ENCODE results near the gene RAET1L. TPM values are rescaled to one million over a fixed set of nuclear protein-coding genes. Genes with fewer than 3 reads are reported as not detected.
"Not testable (repeated sequence)": the region's sequence is repeated elsewhere in the genome, so short reads cannot be mapped to it uniquely, and the experiment has no call there.

The RAET1L gene
- total RNA-seq, 1 experiment from 2014 or later, result not detected

DNA sequence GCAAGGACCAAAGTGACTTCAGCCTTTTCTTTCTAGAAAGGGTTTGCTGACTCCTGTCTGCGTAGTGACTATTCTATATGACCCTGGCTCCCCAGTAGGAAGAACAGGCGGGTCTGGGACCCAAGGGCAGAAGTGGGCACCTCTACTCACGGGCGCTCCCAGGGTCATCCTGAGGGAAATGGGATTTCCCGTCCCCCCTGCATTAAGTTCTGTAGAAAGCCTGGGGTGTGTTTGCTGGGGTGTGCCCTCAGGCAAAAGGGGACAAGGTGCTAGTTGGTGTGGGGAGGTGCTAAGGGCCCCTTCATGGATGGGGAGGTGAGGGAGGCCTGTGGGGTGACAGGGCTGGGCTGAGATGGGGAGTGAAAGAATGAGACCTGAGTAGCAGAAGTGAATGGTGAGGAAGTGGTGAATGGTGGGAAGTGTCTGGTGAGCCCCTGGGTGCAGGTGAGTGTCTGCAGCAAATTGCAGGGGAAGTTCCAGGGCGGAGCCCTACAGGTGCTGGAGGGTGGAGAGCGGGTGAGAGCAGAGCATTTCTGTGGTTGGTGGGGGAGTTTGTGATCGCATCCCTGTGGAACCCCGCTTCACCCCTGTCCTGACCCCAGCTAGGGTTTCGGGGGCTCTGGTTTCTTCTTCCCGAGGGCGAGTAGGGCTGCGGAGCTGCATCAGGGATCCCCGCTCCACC is 21.1 kb downstream of the RAET1L start:
- in situ Hi-C loops (cut with HindIII; ENCODE audit: low pct_unique_long_range_greater_than_20kb, low sequenced_read_pairs), result no loop called here
- no peak for DNase-seq (ENCODE audit: low read depth)

DNA sequence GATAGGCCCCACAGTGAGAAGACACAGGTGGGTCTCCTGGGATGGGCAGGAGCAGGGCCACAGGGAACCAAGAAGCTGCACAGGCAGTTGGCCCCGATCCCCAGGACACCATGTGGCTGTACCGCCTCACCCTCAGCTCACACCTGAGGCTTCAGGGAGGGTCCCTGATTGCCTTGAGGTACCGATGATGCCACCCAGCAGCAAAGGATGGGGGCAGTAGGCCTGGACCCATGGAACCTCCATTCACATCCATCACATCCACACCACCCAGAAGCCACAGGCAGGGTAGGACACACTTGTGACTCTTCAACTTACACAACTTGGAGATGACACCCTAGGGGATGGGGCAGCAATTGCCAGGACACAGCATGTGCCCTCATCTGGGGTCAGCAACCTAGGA is 21.7 kb downstream of the RAET1L start:
- DNase-seq (ENCODE audit: low read depth); in situ Hi-C loops (cut with HindIII; ENCODE audit: low pct_unique_long_range_greater_than_20kb, low sequenced_read_pairs): not testable (repeated sequence)

DNA sequence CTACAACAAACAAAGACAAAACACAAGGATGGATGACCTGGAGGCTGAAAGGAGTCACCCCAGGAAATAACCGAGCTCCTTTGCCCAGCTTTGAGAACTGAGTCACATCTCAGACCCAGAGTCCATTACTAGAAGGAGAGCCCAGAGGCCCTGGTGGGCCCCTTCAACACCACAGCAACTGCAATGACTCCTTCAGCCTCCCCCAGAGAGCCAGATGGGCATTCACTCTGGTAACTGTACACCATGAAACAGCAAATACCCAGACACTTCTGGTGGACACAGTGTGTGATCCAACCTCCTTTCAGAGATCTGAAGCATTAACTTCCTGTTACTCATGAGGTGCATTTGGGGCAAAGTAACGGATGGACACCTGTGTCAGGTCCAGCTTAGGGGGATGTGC is 22.6 kb downstream of the RAET1L start:
- no peak for DNase-seq (ENCODE audit: low read depth)
- in situ Hi-C loops (cut with HindIII; ENCODE audit: low pct_unique_long_range_greater_than_20kb, low sequenced_read_pairs), result no loop called here

DNA sequence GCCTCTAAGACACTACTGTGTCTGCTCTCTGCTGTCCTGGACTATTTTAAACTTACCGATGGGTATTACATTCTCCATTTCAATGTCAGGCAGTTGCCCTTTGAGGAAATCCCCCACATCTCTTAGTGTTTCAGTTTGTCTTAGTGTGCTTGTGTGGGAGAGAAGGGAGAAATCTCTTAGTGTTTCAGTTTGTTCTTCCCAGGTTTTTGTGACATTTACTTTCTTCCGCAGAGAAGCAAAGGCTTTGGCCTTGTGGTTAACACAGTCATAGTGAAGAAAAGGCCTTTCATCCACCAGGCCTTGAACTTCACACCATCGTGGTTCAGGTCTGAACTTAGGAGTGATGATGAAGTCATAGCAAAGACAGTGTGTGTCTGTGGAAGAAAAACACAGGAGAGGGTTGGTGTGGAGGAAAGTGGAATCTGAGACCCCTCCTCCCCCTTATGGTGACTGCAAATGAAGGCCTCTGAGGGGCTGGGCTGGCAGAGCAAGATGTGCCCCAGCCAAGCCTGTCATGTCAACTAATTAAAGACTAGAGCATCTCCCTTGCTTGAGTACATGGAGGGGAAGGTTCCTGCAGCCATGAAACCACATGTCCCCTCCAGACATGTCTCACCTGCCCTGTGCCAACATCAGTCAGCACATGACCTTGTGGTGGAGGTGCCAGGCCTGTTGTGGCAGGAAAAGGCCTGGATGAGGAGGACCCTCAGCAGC is 23.9 kb downstream of the RAET1L start:
- no peak for DNase-seq (ENCODE audit: low read depth)
- in situ Hi-C loops (cut with HindIII; ENCODE audit: low pct_unique_long_range_greater_than_20kb, low sequenced_read_pairs), result no loop called here

DNA sequence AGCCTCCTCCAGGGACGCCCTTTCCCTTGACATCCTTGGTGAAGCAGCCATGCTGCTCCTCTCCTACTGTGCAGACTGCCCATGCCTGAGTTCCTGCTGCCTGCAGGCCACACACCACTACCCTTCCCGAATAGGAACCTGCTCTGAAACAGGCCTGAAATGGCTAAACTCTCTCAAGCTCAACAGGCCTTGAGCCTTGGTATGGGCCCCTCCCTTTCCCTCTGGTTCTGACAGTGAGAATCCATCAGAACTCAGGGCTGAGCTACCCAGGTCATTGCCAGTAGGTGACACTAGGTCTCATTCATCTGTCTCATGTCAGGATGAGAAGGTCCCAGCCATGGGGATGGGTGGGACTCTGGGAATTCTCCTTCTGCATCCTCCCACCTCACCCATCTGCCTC is 25.7 kb downstream of the RAET1L start:
- no peak for DNase-seq (ENCODE audit: low read depth)
- in situ Hi-C loops (cut with HindIII; ENCODE audit: low pct_unique_long_range_greater_than_20kb, low sequenced_read_pairs), result no loop called here

DNA sequence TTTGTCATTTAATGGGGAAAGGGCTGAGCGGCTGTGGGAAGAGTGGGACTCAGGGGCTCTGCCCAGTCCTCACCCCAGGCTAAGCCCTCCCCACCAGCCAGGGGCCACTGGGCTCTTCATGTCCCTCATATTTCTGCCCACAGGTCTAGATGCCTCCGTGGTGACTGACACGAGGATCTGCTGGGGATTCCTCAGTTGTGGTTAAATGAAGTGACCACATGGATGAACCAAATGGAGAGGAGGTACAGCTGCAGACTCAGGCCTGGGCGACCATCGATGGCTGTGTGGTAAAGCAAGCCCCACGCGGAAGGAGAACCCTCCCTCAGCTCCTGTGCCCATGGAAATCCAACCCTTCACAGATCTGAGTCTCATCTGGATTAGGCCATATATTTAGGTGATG is 29.4 kb downstream of the RAET1L start:
- DNase-seq (ENCODE audit: low read depth), result no peak
- in situ Hi-C loops (cut with HindIII; ENCODE audit: low pct_unique_long_range_greater_than_20kb, low sequenced_read_pairs), result no loop called here

DNA sequence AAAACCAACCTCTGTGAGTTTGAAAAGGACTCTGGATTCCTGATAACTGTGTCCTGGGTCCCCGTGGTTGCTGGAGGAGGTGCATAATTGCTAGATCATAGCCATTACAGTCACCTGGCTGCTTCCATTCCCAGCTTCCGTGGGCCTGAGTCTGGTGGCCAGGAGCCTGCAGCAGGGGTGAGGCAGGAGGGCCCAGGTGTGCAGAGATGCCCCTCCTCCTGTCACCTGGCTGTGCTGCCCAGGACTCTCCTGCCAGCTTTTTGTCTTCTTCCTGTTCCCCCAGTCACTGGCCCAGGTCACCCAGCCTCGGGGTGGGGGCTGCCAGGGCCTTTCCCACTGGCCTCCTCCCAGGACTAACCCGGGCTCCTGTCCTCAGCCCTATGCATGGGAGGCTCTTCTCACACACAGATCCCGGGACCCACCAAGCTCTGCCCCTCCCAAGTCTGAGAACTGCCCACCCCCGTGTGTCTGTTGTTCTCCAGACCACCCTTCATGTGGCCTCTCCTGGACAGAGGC is 30.0 kb downstream of the RAET1L start:
- no peak for DNase-seq (ENCODE audit: low read depth)
- in situ Hi-C loops (cut with HindIII; ENCODE audit: low pct_unique_long_range_greater_than_20kb, low sequenced_read_pairs), result no loop called here

DNA sequence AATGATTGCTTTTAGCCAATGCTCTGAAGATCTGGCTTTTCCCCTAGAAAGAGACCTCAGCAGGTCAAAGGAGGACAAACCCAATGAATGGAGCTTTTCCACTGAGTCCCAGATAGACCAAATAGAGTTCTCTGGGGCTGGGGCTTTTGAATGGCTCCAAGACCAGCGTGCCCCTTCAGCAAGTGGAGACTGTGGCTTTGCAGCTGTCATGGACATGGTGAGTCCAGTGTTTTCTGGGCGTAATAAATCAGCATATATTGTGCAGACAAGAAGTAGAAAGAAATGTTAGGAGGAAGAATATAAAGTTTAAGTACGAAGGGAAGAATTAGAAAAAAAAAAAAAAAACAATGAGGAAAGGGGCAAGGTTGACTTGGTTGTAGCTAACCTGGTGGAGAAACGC is 33.5 kb downstream of the RAET1L start:
- in situ Hi-C loops (cut with HindIII; ENCODE audit: low pct_unique_long_range_greater_than_20kb, low sequenced_read_pairs), result no loop called here
- no peak for DNase-seq (ENCODE audit: low read depth)

DNA sequence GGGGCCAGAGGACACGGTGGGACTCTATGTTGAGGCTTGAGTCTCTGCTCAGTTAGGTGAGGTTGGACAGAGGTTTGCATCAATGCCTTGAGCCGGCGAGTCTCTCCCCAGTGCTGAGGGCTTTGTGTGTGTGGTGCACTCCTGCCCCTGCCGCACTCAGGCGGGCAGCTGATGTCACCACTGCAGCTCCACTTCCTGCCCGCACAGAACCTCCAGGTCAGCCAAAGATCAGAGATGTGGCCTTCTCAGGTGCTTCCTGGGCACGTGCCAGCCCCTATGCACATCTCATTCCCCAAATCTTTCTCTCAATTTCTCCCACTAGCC is 33.9 kb downstream of the RAET1L start:
- in situ Hi-C loops (cut with HindIII; ENCODE audit: low pct_unique_long_range_greater_than_20kb, low sequenced_read_pairs); DNase-seq (ENCODE audit: low read depth): not testable (repeated sequence)

DNA sequence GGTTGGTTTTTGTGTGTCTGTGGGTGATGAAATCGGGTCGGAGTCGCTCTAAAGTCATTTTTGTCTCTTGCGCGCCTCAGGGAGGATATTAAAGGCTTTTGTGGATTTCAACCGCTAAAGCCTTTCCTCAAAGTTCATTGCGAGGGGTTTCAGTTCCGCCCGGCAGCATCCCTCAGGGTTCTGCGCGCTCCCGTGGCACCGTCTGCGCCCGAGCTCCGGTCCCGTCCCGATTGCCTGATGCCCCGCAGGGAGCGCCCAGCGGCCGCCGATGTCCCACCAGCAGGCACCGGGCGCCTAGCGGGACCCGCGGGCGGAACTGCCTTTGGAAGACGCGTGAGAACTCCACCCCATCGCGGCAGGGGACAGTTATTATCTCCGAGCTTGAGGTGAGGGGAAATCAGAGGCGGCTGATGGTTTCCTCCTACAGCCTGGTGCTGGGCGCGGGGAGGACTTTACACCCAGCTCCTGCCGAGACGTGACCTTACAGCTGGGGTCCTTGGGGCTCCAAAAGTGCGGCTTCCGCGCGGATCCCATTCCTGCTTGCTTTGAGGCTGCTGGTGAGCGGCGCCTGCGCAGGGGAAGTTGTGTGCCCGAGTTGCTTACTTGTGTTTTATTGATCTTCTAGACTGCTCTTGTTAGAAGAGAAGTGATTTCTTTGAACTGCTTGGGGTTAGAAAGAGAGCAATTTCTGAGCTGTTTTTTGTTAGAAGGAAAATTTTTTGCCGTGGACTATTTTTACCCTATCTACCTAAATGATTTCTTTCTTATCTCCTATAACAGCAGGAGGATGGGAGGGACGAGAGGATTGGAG is 34.5 kb downstream of the RAET1L start:
- DNase-seq (ENCODE audit: low read depth), result no peak
- in situ Hi-C loops (cut with HindIII; ENCODE audit: low pct_unique_long_range_greater_than_20kb, low sequenced_read_pairs), result no loop called here

DNA sequence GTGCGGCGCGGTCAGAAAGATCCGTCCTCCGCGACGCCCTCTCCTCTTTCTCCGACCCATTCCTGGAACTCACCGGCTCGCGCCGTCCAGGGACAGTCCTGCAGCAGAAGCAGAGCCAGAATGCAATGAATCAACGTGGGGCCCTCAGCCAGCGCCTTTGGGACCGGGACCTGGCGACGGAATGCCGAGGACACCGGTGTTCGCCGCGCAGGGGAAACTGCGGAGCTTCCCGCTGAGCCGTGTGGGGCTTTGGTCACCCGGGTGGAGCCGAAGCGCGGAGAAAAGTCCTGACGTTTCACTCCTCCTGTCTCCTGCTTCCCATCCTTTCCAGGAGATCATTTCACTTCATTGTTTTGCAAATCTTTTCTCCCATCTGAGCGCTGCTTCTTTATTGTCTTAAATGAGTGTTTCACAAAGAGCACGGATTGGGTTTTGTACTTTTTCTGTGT is 35.1 kb downstream of the RAET1L start:
- in situ Hi-C loops (cut with HindIII; ENCODE audit: low pct_unique_long_range_greater_than_20kb, low sequenced_read_pairs), result no loop called here
- DNase-seq (ENCODE audit: low read depth), result no peak

DNA sequence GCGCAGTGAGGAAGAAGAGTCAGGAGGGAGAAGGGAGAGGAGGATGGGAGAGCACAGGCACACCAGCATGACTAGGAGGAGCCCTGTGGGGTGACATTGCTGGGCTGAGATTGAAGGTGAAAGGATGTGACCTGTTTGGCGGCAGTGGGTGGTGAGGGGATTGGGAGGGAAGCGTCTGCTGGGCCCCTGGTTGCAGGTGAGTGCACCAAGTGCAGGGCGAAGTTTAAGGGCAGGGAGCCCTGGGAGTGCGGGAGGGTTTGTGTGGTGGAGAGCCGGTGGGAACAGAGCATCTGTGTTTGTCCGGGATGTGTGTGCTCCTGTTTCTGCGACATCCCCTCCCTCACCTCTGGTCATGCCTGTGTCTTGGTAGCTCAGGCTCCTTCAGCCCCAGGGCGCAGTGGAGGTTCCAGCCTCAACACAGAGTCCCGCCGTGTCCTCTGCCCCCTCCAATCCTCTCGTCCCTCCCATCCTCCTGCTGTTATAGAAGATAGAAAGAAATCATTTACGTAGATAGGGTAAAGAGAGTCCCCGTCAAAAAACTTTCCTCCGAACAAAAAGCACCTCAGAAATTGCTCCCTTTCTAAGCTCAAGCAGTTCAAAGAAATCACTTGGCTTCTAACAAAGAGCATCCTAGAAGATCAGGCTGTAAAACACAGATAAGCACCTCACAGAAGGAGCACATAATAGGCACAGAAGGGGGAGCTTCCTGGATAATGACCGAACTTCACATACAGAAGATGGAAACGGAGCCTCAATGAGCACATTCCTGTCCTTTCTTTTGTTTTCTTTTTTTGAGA is 36.6 kb downstream of the RAET1L start:
- in situ Hi-C loops (cut with HindIII; ENCODE audit: low pct_unique_long_range_greater_than_20kb, low sequenced_read_pairs), result no loop called here
- DNase-seq (ENCODE audit: low read depth), result no peak

DNA sequence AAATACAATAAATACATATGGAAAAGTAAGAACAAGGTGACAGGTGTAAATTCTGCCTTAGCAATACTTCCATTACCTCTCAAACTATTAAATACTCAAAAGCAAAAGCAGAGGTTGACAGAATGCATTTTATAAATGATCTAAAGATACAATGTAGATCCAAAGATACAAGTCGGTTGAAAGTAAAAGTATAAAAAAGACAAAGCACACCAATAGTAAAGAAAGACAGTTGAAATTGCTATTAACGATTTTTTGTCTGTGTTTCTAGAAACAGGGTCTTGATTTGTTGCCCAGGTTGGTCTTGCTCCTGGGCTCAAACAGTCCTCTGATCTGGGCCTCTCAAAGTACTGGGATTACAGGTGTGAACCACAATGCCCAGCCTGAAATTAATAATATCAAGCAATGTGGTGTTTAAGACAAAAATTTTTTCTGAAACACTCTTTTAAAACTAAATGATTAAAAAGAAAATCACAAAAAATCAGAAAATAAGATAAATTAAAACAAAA is 37.7 kb downstream of the RAET1L start:
- DNase-seq (ENCODE audit: low read depth), result no peak
- in situ Hi-C loops (cut with HindIII; ENCODE audit: low pct_unique_long_range_greater_than_20kb, low sequenced_read_pairs), result no loop called here

DNA sequence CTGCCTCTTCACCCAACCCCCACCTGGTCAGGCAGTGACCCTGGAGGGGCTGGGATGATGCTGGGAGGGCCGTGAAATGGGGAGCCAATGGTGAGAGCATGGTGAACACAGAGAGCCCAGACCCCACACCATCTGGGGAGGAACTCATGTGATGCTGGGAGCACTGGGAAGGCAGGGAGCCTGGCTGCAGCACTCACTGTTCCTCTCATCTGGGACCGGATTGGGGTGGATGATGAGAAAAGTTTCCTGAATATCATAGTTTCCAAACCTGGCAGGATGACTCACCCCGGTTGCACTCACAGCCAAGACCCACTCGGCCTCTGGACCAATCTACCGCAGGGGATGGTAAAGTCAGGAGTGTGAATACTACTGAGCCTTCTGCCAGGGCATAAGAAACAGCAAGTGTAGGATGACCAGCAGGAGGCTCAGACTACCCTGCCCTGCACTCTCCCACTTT is 39.8 kb downstream of the RAET1L start:
- no peak for DNase-seq (ENCODE audit: low read depth)
- in situ Hi-C loops (cut with HindIII; ENCODE audit: low pct_unique_long_range_greater_than_20kb, low sequenced_read_pairs), result no loop called here

DNA sequence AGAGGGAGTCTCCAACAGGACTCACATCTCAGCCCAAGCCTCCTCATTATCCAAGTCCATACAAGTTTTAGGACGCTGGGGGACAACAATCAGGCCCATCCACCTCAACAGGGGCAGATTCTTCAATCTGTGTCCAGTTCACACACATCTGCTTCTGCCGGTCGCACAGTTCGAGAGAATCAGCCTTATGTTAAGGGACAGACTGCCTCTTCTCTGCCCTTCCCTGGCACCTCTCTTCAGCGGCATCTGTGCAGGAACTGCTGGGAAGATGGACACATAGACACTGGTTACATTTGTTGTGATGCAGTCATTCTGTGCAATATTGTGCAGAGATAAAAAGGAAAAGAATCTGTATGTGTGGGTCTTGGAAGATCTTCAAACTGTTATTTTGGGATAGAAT is 40.6 kb downstream of the RAET1L start:
- DNase-seq (ENCODE audit: low read depth), result no peak
- in situ Hi-C loops (cut with HindIII; ENCODE audit: low pct_unique_long_range_greater_than_20kb, low sequenced_read_pairs), result no loop called here

DNA sequence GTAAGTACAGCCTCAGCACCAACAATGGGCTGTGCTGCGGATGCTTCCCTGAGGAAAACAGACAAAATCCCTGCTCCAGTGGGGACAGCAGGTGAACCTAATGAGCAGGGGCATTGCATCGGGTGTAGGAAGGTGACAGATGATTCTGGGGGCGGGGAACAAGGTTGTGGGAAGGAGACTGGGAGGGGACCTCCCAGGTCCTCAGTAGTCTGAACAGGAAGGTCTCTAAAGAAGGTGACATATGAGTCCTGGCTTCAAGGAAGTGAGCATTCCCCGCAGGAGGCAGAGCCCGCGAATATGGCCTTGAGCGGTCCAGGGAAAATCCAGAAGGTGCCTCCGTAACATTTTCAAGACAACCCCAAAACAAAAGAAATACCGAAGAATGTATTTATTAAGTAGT is 42.2 kb downstream of the RAET1L start:
- no peak for DNase-seq (ENCODE audit: low read depth)
- in situ Hi-C loops (cut with HindIII; ENCODE audit: low pct_unique_long_range_greater_than_20kb, low sequenced_read_pairs), result no loop called here

DNA sequence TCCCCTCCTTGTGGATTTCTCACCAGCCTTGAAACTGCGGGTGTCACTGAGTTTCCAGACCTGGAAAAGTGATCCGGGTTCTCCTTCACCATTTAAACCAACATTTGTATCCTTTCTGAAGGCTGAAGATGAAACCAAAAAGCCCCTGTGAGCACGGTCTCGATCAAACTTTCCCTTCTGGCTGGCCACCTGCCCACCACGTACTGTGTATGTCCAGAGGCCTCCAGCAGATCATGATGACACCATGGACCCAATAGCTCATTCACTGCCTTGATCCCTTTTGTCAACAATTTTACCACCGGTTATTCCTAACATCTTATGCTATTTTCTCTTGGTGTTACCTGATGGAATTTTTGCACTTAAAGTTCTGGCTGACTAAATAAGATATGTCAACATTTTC is 46.0 kb downstream of the RAET1L start:
- in situ Hi-C loops (cut with HindIII; ENCODE audit: low pct_unique_long_range_greater_than_20kb, low sequenced_read_pairs), result no loop called here
- DNase-seq (ENCODE audit: low read depth), result no peak

DNA sequence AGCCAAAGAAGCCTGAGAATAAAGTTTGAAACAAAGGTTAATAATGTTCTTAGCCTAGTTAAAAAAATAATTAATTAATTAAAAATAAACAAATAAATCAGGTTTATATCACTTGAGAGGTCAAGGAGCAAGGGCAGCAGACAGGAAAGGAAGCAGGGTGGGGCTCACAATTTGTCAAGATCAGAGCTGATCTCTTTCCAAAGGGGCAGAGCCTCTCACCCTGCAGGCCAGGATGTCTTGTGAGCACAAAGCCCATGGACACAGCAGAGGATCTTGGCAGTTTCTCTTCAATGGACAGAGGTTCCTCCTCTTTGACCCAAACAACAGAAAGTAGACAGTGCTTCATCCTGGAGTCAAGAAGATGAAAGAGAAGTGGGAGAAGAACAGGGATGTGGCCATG is 46.7 kb downstream of the RAET1L start:
- in situ Hi-C loops (cut with HindIII; ENCODE audit: low pct_unique_long_range_greater_than_20kb, low sequenced_read_pairs), result no loop called here
- no peak for DNase-seq (ENCODE audit: low read depth)

All from Caki2 (cell line).